Activated T-cell treated with anti-CD3 and anti-CD28 coated beads, Interleukin-2, amount 50 U/mL, for 48 hours (primary cell): ENCODE data around the gene FCN1.

Source experiments
- DNase-seq, 2 experiments: peaks; one replicate each; pipeline ENCODE4 v3.0.0-alpha.2; 2020

Gene FCN1

DNA sequence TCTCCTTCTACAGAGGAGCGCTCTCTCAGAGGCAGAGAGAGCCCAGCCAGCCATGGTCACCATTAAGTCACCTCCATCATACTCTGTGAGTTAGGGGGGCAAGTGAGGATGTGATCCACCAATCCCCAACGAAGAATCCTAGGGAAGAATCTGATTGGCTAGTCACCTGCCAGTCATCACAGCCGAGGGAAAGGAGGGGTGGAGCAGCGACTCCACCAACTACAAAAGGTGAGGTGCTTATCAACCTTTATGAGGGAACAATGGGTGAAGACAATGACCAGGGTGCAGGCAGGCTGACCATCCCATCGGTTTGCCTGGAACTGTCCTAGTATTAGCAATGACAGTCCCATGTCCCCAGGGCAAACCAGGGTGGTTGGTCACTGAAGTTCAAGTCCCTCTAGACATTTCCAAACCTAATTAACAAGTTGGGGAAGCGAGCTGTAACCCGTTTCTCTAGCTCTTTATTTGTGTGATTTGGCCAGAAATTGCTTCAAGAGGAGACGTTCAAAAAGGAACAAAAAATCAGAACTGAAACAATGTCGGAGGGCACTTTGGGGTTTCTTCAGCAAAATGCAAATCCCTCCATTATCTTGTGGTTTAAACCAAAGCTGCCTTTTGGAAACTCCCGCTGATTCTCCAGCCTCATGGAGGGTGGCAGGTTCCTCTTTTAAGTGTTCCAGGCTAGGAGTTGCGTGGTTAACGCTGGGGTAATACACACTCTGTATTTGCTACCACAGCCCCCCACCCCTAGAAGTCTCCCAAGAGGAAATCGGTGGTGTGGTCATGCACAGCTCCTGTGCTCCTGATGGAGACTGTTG is 18.8 kb upstream of the FCN1 start:
- no peak for DNase-seq

DNA sequence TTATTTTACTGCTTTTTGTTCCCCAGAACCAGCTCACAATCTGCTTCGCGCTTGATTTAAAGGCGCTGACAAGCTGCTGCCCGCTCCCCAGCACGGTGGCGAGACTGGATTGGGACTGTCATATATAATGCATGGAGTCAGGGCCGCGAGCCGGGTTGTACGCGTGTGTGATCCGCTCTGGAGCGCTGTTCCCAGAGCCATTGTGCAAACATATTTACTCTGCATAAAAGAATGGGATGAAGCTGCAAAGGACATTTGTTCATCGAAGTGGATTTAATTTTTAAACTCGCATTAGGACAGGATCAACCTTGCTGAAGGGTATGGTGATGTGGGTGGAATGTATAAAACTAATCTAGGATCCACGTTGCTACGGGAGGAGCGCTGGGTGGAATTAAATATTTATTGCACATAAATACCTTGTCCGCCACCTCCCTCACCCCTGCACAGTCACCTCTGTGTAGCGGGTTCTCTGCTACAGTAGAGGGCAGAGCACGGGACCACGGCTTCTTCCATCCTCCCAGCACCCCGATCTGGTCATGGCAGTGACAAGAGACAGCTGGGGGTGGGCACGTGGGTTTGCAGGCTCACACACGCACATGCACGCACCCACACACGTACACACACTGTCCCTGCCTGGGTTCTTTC is 18.1 kb upstream of the FCN1 start:
- no peak for DNase-seq

DNA sequence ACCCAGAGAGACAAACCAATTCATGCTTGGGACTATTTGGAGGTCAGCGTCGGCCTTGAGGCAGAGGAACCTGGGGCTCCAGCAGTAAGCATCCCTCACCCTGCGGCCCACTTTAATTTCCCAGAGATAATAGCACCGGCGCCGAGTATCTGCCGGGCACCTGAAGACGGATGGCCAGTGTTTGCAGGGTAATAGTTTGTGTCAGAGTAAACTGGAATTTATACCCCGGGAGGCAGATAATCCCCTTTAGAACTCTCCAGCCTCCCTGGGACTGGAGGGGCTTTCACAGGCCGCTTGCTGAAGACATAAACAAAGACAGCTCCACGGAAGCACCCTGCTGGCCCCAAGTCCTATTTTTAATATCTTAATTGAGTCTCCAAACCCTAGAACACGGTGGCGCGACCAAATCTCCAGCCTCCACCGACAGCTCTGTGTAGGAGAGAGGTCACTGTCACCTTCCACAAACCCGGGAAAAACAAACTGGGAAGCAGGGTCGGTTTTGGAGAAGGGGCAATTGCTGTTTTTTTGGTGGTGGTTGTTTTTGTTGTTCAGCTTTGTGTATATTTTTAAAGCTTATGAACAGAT is 17.4 kb upstream of the FCN1 start:
- DNase-seq, result no peak

DNA sequence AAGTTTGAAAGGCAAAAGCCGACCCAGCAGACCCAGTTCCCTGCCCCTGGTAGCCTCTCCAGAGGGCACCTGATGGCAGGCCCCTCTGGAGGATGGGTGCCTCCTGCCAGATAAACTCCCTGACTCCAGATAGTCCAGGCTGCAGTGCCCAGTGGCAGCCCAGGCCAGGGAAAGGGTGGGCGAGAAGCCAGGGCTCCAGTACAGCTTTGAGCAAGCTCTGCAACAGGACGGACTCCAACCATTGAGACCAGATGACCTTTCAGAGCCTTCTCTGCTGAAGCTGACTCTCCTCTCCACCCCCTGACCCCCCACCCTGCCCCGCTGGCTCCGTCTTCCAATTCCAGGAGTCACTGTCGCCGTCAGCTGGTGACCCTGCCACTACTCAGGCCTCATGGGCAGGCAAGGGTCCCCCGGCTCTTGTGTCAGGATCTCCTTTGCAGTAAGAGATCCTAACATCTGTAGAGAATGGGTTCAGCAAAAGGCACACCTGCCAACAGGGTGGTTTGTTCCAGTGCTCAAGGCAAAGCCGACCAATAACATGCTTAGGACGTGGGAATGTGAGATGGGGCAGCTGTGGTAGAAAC is 15.5 kb upstream of the FCN1 start:
- DNase-seq, result no peak

DNA sequence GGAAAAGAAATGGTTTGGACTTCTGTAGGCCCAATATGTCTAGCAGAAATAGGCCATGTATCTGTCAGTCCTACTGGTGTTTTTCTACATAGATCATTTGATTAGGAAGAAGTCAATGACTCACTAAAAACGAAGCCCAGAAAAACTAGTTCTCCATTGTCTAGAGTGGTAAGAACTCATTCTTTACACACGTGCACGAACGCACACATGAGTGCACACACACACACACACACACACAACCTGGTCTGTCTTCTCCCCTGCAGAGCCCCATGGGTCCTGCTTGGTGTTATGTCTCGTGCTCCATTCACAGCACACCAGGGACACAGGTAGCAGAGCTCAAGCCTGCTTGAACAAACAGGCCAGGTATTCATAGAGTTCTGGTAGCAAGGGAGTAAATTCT is 14.9 kb upstream of the FCN1 start:
- DNase-seq, result no peak

DNA sequence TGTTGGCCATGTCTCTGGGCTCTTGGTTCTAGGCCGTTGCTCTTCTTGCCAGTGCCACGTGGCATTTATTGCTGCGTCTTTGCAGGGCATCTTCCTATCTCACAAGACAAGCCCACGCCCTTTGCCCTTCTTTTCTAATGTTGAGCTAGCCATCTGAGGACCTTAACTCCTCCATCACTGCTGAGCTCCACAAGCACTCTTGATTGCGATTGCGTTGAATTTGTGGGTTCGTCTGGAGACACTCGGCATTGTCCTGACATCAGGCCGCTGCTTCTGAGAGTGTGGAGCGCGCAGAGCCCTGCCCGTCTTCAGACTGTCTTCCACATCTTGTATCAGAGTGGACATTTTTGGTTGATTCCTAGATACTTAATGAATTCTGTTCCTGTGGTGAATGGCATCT is 14.5 kb upstream of the FCN1 start:
- DNase-seq, result no peak

DNA sequence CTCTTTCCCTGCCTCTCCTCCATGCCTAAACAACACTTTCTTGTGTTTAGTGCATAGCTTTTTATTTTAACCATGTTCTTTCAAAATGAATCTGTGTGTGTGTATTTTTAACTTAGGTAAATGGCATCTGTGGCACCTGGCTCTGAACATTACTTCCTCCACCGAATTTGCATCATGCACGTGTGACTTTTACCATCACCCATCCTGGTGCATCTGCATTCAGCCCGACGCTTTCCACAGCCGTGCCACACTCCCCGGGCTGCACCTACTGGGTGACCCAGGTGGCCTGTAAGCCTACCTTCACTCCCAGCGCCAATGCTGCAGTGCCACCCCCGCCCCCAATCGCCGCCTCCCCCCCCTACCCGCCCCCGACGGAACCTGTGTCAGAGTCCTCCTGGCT is 12.7 kb upstream of the FCN1 start:
- no peak for DNase-seq

DNA sequence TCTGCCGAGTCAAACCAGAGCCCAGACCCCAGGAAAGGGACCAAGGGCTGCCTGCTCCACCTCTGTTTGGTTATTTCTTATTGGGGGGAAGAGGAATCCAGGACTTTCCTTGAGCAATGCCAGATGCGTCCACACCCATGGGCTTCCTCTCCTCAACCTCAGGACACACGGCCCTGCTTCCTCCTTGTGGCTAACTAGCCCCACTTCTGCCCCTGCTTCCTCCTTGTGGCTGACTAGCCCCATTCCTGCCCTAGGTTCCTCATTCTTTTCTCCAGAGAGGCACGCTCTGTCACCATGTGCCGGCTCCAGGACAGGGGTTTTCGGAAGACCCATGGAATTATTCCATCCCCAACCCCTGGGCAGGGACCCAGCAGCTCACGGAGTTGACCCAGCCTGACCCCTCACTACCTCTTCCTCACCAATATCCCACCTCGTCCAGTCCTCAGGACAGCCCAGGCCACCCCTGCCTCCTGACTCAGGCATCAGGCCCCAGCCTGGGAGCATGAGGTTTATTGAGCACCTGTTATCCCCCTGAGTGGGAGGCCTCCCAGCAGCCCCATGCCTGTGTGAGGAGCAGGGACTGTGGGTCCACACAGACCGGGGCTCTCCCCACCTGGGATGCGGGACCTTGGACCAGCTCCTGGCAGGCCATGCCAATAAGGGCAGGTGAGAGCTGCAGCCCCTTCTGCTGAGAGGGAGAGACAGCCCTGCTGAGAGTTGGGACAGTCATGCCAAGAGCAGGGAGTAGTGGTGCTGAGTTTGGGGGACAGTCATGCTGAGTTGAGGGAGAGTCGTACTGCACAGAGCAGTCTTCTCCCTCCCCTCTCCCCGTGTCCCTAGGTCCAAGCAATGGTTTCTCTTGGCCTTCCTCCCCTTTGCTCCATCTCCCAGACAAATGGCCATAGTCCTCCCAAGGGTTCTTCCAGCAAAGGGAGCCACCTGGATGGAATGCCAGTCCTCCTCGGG is 11.8 kb upstream of the FCN1 start:
- no peak for DNase-seq

DNA sequence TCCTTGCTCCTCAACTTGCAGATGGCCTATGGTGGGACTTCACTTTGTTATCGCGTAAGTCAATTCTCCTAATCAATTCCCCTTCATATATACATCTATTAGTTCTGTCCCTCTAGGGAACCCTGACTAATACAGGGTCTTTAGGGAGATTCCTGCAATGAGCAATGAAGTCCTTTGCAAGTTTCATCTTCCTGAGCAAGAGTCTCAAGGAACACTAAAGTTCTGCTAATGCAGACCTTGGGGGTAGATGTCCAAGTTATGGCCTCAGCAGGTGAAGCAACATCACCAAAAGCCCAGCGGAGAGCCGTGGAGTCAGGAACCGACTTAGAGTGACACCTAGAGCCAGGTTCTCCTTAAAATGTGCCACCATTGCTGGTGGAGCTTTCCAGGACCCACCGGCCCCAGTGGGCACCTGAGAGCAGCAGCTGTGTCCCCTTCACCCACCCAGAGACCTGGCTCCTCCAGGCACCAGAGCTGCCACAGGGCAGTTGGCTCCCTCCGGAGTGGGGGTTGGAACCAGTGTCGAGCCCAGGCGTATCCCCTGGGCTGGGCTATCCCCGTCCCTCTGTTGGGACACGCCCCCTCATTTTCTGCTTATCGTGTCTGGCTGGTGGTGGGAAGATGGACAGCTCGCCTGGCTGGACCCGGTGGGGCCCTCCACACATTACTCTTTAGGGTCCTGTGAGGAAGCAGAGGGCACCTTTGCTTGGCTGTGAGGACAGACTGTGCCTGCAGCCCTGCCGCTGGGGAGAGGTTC is 10.9 kb upstream of the FCN1 start:
- DNase-seq, result no peak

DNA sequence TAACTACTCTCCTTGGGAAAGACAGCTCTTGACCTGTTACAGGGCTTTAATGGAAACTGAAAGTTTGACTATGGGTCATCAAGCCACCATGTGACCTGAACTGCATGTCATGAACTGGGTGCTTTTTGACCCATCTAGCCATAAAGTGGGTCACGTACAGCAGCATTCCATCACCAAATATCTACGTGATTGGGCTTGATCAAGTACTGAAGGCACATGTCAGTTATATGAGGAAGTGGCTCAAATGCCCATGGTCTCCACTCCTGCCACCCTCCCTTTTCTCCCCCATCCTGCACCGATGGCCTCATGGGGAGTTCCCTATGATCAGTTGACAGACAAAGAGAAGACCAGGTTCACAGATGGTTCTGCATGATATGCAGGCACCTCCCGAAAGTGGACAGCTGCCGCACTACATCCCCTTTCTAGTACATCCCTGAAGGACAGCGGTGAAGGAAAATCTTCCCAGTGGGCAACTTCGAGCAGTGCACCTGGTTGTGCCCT is 7.3 kb upstream of the FCN1 start:
- no peak for DNase-seq

DNA sequence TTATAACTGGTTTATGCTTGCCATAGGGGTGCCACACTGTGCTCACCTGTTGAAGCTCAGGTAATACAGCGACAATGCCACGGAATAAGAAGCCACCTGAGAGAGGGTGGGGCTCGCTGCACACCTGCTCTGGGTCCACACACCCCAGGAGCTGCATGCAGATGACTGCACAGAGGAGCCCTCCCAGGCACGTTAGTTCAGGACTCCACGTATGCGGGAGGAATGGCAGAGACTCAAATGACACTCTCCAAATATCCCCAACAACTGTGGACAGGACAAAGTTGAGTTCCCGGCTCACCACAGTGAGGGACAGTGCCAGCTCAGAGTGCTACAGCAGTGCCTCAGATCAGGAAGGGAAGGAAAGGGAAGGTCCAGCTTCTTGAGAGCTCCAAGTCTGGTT is 5.8 kb upstream of the FCN1 start:
- DNase-seq, result no peak

DNA sequence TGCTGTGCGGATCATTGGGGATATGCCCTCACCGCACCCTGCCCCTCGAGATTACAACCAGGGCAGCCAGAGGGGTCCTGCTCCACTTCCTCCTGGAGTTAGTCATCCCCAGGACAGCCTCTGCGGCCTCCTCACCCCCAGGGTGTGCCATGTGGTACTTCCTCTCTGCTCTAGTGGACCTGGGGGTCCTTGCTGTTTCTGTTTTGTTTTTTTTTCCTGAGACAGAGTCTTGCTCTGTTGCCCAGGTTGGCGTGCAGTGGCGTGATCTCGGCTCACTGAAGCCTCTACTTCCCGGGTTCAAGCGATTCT is 5.2 kb upstream of the FCN1 start:
- DNase-seq, result no peak

DNA sequence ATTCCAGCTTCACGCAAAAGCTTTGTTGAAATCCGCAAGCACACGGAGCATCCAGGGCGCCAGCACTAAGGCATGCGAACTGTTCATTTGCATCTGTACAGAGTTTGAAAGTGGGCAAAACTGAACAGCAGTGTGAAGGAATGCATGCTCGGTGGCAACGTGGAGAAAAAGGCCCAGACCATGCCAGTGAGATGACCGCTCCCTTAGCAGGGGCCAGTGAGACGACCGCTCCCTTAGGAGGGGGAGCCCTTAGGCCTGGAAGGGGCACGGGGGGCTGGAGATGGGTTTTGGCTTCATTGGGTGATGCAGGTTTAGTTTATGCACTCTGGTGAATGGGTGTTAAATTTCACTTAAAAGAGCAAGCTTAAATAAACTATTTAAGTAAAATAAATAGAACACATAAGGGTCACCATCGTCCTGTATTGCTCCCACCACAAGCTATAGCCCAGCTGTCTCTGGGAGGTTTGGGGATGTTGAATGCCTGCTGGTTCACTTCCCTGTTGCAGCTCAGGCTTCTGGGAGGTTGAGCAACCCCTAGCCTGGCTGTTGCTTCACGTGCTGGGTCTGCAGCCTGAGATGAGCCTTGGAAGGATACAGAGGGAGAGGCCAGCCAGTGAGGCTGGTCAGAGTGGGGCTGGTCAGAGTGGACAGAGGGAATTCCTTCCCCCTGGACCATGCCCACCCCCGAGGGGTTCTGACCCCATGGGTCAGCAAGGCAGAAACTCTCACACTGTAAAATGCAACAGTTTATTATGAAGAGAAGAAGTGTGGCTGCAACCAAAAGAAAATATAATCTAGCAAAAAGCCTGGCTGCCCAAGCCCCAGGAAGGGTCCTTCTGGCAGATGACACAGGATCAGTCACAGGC is 4.6 kb upstream of the FCN1 start:
- DNase-seq, result no peak

DNA sequence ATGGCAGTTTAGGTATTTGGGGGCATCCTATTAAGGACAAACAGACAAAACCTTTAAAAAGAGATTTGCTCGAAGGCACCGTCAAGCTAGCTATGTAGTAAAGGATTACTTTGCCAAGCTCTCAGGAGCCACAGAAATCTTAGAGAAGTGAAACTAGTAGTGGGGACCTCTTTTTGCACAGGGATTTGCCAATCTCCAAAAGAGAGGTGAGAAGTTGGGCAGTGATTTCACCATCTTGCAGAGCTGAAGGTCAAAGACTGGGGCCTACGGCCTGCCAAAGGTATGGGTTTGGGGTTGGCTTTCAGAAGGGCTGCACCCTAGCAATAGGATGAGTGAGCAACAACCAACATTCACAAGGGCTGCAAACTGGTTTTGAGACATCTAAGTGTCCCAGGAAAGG is 1.6 kb upstream of the FCN1 start:
- DNase-seq, result no peak

DNA sequence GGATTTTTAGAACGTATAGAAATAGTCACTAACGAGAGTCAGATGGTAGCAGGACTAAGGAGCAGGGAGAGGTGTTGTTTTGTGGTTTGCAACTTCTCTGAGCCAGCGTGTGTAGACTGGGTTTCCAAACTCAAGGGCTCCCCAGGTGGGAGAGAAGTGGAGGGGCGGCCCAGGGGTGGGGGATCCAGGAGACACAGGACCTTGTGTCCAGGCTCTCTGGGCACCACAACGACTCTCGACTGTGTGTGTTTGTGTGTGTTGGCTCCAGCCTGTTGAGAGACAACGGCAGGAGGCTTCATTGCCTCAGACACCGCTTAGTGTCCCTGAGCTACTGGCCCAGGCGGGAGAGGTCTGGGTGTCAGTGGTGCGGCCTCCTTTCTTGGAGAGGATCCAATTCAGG is 934 bp upstream of the FCN1 start:
- DNase-seq, result no peak

DNA sequence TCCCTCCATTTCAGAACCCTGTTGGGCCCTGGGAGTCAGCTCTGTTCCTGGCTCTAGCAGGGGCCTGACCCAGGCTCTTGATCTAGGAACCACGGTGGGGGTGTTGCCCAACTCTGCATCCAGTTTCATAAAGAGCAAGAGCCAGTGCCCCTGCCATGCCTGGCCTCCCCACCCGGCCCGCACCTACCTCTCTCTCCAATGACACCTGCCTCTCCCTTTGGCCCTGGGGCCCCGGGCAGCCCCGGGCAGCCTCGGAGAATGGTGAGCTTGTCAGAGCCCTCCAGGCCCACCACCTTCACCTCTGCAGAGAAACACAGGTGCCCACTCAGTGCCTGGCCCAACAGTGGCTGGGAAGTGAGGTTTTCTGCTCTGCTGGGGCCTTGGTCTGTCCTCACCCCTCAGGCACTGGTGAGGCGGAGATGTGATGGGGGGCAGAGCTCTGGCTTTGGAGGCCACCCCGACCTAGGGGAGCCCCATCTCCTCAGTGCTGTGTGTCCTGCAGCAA is 1.5 kb downstream of the FCN1 start:
- DNase-seq, result no peak

DNA sequence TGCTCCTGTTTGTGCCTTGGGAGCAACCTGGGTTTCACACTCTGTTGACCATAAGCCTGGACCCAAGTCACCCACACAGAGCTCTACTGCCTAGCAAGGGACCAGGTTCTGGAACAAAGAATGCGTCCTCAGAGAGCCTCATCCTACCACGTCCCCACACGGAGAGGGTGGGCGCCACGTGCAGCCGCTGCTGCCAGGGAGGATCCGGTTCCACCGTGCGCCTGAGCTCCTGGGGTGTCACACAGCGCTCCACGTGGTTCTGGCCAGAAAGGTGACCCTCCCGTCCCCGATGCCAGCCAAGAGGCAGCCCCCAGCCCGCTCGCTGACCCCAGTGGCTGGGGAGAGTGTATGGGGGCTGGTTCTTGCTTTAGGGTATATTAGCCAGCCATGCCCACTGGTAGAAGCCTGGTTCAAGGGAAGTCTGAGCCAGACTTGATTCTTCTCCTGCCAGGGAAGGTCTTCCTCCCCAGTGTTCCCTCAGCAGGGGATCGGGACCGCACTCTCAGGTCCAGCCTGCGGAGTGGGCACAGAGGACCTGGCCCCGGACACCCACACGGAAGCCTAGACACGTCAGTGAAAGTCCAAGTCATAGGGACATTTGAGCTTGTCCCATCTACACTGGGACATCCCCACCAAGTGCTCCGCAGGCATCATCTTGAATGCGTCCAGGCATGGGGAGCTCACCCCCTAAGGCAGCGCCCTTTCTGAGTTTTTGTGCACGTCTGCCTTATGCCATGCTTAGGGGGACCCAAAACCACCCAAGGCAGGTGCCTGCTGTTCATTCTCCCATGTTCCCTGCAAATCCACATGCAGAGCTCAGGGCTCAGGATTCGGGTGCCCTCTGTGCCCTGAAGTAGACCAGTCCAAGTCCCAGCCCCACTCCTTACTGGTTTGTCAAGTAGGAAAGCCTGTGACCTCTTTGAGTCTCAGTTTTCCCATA is 2.4 kb downstream of the FCN1 start:
- no peak for DNase-seq

DNA sequence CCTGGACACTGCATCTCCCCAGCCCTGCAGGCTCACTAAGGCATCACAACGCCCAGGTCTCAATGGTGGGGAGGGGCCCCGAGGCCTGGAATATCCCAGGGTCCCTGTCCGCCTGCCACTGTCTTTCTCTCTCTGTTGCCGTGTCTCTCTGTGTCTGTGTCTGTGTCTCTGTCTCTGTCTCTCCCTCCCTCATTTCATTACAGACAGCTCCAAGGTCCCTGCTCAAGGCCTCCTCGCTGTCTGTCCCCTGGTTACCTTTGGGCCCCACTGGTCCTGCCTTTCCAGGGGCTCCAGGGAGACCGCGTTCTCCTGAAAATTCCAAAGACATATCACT is 3.2 kb downstream of the FCN1 start:
- no peak for DNase-seq

DNA sequence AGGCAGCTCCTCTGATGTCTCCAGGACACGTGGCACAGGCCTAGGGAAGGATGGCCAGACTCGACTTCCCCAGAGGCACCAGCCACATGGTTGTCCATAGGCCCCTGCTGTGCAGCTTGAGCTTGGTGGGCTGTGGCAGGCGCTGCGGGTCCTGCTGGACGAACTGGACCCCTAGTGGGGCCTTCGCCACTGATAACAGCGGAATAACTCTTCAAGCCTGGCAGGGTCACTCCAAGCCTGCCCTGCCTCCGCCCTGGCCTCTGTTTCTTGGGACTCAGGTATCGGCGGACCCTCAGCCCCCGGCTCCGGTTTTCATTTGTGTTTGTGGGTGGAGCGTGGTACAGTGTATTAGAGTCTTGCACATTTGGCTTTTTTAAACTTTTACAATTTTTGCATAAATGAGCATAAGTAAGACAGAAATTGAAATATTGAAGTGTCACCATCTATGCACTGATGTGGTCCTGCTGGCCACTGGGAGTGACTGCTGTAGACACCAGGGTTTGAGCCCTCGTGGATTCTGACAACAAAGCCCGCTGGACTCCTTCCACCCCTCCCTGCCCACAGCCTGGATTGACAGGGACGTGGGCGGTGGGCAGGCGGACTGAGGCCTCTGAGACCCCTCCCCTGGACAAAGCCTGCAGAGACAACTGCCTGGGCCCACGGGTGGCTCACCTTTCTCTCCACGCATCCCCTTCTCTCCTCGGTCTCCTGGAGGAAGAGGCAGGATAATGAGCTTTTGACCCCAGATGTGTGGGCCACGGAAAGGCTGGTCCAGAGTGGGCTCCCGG is 3.8 kb downstream of the FCN1 start:
- DNase-seq, result no peak
